HG02763 (cell line): ENCODE measurements around the gene SMC6.

ENCODE experiments used
- ATAC-seq: cut with Tn5 transposase; IDR thresholded peaks from one replicate; pipeline ENCODE4 v1.9.1; 2021; ENCODE audit warnings: mild to moderate bottlenecking, moderate library complexity; ENCODE audit not compliant: unreplicated experiment

The SMC6 gene

DNA sequence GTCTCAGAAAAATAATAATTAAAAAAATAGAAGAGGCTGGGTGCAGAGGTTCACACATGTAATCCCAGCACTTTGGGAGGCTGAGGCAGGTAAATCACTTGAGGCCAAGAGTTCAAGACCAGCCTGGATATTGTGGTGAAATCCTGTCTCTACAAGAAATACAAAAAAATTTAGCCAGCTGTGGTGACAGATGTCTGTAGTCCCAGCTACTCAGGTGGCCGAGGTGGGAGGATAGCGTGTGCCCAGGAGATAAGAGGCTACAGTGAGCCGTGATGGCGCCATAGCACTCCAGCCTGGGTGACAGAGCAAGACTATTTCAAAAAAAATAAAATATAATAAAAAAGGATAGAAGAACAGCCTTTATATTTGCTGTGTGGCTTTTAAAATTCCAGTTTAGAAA lies 35.9 kb downstream of the SMC6 start:
- ATAC-seq = no peak

DNA sequence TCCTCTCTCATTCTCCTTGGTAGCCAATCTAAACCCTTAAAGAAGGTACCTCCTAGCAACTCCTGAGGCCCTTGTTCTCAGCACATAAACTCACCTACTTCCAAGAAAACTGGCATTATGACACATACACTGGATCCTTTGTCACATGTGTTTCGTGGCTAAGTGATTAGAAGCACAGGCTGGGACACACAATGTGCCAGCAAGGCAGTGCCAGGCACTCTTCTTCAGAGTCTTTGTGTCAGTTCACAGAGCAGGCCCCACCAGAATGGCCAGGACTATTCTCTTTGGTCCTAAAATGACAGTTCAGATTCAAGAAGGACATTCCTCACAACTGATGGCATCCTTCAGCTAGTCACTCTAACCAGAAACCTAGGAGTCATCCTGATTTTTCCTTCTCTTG lies 40.3 kb downstream of the SMC6 start:
- no peak for ATAC-seq

DNA sequence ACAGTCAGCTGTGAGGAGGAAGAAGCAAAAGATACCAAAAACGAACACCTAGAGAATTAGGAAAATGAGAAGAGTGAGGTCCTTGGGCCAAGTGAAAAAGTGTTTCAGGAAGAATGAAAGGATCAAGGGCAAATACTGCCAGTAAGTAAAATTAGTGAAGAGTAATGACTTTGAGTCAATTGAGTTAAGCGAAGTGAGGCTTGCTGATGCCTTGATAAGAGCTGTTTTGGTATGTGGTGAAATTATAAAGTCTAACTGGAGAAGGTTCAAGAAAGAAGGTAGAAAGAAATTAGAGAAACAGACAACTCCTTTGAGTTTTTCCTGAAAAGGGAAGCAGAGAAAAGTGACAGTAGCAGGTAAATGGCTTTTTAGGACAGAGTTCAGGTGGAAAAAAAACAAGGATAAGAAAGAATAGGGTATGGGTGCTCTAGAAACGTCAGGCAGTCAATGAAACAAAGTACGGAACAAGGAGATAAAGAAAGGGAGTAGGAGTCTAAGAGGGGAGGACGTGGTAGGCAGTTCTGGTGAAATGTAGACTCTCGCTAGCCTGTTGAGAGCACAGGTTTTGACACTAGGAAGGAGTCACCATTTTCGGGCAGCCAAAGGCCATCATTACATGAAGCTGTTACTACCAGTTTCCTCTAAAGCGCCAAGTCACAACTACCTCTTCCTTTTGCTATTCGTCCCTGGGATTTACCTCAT lies 42.9 kb downstream of the SMC6 start:
- no peak for ATAC-seq

DNA sequence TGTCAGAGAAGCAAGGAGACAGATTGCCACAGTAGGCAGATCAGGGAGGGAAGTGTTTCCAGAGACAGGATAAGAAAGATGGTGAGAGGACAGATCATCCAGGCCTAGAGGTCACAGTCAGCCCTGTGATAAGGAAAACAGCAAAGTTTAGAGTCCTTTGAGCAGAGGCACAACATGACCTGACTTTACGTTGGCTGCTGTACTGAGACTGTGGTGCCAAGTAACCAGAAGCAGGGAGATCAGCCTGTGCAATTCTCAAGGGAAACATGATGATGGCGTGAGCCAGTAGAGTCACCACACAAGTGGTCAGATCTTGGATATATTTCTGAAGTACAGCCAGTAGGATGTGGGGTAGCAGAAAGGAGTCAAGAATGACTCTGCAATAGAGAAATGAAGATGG lies 43.7 kb downstream of the SMC6 start:
- ATAC-seq = no peak

DNA sequence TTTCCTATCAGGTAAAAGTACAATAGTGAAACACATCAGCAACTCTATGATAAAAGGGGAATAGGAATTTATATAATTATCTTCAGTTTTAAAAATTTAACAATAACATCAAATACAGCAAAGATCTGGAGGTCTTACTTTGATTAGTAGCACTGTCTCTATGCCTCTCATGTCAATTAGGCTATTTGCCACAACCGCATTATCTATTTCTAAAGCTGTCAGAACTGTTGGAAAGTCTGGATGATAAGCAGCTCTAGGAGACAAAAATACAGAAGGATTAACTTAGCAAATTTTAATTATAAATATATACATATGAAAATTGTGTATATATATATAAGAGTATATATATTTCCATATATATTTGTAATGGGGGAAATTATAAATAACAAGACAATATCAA lies 45.1 kb downstream of the SMC6 start:
- ATAC-seq = no peak

DNA sequence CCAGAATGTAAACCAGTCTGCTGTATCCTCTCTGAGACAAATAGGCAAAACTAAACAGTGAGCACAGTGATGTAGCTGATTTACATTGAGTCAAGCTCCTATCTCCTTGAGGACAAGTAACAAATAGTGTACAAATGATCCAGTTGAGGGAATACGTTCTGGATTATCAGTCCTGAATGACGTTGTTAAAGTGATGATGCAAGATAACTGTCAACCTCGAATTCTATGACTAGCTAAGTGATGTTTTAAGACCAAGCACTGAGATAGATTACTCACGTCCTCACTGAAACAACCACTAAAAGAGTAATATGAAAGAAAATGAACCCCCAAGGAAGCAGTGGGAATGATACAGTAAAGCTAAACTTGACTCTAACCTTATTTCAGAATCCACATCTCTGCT lies 46.8 kb downstream of the SMC6 start:
- no peak for ATAC-seq

DNA sequence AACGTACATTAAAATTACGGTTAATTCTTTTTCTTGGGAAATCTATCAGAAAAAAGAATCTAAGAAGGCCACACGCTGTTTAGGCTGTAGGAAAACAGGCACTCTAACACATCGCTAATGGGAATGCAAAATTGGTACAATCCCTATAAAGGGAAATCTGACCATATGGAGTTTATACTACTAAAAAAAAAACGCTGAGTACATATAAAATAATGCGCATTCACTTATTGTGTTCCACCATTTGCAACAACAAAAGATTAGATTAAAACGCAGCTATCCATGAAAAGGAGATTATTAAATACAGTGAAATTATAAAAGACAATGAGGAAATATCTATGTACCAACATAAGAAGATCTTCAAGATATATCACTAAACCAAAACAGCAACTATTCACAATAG lies 62.8 kb downstream of the SMC6 start:
- ATAC-seq = no peak

DNA sequence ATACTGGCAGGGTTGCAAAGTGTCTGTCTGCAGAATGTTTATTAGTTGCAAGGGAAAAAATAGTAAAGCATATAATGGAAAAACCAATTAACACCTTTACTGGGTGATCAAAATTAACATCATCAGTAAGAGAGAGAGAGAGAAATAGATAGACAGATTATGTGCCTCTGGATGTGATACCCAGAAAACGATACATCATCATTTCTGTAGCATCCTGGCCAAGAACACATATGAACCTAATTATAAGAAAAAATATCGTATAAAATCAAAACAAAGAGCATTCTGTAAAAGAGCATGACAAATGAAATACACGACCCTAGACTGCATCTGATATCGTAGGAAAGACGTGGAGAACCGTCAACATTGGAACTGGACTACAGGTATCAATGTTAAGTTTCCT lies 64.6 kb downstream of the SMC6 start:
- ATAC-seq = no peak

DNA sequence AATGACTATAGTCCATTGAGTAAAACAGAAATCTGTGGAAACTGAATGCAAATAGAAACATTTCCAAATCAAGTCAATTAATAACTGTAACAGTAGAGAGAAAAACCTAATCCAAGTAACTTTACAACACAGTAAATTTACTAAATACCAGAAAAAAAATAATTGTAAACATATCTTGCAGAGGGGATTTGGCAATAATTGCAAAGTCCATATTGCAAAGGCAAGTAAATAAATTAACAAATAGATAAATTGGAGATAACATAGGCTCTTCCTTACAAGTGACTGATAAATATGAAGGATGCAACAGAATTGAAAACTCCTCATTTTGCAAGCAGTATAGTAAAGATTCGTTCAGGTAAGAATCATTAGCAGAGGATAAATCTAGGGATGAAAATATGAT lies 65.0 kb downstream of the SMC6 start:
- ATAC-seq = no peak

DNA sequence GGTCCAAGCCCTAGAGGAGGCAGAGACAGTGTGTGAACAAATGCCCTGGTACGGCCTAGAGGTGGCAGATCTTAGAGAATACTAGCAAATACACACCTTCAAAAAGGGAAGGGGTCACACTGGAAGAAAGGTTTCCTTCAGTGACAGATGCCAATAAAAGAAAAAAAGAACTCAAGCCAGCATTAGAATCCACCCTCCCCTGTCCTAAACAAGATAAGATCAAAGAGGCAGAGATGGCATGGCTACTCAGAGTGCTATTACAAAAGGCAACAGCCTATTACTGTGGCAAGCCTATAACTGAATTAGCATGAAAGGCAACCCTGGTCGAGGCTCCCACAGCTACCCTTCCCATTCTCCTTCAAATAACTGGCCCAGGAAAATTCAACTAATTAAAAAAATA lies 69.6 kb downstream of the SMC6 start:
- ATAC-seq = no peak

DNA sequence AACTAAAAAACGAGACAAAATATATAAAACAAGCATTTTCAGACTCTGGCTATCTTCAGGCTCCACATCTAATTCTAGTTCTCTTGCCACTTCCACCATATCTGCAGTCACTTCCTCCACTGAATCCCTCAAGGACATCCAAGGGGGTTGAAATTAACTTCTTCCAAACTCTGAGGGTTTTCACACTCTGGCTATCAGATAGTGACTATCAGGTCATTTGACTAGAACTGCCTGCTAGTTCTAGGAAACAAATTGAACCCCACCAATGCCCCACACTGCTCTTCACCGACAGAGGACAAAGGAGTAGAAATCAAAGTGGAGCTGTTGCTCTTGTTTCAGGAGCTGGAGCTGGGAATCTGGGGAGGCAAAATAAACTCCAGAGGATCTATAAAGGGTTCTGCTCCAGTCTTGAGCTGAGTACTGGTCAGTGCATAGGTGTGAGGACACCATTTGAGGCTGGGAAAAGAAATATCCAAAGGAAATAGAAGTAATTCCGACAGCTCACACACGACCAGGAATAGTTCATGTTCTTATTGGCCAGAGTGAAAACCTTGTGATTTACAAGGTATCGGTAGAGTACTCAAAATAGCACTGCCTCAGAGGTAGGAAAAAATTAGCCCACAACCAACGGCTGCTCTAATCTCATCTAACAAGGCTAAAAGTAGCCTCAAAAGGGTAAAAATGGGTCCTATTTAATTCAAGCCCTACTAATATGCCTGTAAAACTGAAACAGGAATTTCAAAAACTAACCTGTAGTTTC lies 71.3 kb downstream of the SMC6 start:
- no peak for ATAC-seq

DNA sequence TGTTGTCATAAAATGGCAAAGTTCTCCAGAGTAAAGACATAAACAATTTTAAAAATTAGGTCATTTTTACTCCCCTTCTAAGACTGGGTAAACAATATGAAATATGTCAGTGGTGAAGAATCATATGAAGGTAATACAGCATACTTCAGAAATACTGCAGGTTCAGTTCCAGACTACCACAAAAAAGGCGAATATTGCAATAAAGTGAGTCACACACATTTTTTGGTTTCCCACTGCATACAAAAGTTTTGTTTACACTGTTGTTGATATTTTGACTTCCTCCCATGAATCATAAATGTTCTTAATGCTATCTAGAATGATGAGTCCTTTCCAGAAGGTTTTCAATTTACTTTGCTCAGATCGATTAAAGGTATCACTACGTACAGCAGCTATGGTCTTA lies 73.5 kb downstream of the SMC6 start:
- ATAC-seq = no peak

DNA sequence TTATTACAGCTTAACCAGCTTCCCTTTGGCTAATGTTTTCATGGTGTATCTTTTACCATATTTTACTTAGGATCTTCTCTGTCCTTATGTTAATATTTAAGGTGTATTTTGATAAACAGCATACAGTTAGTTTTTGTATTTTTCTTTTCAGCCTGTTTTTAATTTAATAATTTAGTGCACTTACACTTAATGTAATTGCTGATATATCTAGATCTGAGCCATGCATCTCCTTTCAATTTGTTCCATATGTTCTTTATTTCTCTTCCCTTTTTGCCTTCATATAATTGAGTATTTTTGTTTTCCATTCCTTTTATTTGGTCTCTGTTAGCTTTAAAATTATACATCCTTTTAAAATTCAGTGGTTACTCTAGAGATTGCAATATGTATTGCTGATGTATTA lies 78.8 kb downstream of the SMC6 start:
- no peak for ATAC-seq

DNA sequence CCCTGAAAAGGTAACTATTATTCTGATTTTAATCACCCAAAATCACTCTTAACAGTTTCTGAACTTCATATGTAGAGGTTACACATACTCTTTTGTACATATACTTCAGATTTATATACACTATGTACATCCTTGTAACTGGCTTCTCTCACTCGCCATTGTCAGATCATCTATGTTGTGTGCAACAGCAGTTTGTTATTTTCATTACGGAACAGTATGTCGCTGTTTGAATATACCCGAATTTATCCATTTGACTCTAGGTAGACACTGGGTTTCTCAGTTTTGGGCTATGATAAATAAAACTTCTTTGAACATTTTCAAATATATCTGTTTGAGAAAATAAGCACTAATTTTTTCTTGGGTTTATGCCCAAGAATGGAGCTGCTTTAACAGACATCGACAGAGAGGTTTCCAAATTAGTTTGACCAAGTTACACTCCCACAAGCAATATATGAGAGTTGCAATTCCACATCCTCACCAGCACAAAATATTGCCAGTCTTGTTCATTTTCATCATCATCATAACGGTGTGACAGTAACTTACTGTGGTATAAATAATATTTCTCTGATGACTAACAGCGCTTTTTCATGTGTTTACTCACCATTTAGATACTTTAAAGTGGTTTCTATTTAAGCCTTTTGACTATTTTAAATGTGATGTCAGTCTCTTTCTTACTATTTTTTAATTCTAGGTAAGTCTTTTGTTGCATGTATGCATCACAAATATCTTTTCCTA lies 80.9 kb downstream of the SMC6 start:
- no peak for ATAC-seq

DNA sequence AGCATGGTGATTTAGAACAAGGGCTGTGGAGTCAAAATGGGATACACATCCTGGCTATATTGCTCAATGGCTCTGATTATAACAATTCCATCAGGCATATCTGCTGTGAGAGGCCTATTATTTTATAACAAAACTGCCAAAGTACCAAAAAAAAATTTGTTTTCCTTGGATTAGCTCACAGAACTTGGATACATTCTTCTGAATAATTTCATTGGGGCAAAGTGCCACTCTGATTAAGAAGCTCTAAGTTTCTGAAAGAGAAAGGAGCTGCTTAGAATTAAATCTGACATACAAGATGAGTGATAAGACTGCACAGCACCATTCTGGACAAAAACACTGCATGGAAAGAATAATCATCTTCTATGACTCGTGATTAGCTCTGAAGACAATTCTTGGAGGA lies 85.7 kb downstream of the SMC6 start:
- ATAC-seq = no peak

DNA sequence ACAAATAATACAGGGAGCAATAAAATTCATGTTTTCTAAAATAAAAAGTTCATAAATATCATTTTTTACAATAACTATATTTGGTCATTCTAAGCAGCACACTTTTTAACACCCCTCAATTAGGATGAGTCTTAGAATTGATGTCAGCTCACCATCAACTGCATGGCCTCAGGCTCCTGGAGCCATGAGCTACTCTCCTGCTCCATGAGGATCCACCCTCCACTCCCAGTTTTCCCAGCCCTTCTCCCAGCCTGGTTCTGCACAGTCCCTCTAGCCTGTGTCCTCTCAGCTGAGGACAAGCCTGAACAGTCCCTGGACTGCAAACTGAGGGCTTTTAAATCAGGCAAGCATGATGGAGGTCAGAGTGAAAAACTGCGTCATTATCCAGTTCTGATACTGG lies 89.1 kb downstream of the SMC6 start:
- ATAC-seq = no peak

DNA sequence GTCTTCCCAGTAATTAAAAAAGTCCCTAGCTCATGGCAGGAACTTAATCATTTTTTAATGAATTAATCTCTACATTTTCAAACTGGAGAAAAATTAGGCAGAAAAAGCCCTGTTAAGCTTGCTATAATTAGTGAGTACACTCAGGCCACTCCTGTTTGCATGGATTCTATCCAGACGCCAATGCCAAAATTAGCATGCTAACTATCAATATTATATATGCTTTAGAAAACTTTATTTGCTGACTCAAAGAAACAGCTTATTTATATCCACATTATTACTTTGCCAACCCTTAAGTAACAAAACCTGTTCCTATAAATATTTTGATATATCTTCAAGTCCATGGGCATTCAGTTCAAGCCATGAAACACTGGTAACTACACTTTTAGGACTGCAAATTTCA lies 90.9 kb downstream of the SMC6 start:
- no peak for ATAC-seq

DNA sequence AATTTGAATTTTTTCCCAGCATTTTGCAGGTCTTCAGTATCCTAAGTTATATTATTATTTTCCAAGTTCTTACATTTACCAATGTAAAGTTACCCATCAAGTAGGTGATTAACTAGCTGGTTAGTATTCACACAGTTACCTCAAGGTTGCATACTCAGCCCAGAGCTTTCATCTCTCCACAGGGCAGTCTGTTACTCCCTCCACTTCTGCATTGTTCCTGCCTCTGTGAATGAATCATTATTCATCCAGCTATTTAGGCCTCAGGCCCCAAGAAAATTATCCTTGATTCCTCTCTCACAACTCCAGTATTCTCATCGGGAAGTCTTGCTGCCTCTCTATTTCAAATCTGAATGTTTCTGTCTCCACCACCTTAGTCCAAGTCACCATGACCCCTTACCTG lies 92.2 kb downstream of the SMC6 start:
- no peak for ATAC-seq

DNA sequence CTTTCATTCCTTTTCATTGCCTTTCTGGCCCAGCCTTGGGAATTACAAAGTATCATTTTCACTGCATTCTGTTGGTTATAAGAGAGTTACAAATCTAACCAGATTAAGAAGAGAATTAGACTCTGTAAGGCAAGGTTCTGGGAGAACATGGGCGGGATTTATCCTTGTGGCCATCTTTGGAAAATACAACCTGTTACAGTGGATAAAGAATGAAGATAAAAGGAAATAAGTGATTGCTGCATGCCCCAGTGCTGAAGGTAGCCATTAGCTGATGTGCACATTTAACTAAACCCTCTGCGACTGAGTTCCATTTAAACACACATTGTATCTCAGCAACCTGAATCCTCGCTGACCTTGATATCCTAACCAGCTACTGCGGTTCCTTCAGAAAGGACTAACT lies 93.4 kb downstream of the SMC6 start:
- ATAC-seq = no peak

DNA sequence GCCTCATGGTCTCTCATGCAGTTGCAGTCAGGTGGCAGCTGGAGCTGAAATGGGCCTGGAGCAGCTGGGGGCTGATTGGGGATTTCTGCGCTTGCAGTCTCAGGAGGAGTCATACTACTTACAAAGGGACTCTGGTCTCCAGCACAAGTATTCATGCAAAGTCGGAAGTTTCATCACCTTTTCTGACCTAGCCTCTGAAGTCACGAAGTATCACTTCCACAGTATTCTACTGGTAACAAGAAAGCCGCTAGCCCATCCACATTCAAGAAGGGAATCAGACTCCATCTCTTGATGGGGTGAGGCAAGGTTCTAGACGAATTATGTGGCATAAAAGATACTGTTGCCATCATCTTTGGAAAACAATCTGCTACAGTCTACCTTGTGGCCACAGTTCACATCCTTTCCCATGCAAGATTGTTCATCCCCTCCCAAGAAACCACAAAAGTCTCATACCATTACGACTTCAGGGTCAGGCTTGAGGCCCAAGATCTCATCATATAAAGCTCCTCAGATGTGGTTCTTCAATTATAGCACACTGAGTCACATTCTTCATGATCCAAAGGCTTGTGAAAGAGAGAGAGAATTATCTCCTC lies 95.3 kb downstream of the SMC6 start:
- no peak for ATAC-seq

DNA sequence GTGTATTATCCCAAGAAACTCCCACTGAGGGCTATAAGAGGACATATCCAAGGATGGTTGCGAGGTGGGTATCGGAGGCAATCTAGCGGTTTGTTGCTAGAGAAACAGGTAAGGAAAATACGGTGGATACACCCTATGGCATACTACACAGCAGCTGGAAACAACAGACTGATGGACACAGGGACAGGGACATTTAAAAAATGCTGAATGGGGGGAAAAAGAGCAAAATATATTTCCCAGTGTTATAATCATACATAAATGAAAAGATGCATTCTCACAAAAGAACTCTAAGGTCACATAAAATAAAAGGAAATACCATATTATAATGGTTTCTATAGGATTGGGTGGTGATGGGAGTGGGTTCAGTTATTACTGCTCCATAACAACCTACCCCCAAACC lies 95.9 kb downstream of the SMC6 start:
- no peak for ATAC-seq
